Measurements from ENCODE around the gene ZNF207.

Gene ZNF207

DNA sequence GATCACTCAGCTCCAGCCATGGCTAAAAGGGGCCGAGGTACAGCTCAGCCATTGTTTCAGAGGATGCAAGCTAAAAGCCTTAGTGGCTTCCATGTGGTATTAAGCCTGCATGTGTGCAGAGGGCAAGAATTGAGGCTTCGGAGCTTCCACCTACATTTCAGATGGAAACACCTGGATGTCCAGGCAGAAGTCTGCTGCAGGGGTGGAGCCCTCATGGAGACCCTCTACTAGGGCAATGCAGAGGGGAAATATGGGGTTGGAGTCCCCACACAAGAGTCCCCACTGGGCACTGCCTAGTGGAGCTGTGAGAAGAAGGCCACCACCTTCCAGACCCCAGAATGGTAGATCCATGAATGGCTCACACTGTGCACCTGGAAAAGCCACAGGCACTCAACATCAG, 79.6 kb downstream of the ZNF207 start (continued):
- TF ChIP-seq, protein P1, sequence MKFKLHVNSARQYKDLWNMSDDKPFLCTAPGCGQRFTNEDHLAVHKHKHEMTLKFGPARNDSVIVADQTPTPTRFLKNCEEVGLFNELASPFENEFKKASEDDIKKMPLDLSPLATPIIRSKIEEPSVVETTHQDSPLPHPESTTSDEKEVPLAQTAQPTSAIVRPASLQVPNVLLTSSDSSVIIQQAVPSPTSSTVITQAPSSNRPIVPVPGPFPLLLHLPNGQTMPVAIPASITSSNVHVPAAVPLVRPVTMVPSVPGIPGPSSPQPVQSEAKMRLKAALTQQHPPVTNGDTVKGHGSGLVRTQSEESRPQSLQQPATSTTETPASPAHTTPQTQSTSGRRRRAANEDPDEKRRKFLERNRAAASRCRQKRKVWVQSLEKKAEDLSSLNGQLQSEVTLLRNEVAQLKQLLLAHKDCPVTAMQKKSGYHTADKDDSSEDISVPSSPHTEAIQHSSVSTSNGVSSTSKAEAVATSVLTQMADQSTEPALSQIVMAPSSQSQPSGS (tag by site-specific recombination; IDR thresholded peaks at IDR 0.05; ENCODE audit: low read depth): no peak
- TF ChIP-seq ZNF221 (tag by site-specific recombination; IDR thresholded peaks at IDR 0.05; ENCODE audit: borderline replicate concordance): no peak
- TF ChIP-seq, protein P2, sequence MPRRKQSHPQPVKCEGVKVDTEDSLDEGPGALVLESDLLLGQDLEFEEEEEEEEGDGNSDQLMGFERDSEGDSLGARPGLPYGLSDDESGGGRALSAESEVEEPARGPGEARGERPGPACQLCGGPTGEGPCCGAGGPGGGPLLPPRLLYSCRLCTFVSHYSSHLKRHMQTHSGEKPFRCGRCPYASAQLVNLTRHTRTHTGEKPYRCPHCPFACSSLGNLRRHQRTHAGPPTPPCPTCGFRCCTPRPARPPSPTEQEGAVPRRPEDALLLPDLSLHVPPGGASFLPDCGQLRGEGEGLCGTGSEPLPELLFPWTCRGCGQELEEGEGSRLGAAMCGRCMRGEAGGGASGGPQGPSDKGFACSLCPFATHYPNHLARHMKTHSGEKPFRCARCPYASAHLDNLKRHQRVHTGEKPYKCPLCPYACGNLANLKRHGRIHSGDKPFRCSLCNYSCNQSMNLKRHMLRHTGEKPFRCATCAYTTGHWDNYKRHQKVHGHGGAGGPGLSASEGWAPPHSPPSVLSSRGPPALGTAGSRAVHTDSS (tag by site-specific recombination; IDR thresholded peaks at IDR 0.05): no peak
- peak; percentile 47; the same call in 1 of the 2 replicates for TF ChIP-seq ZNF626 (tag by site-specific recombination; IDR thresholded peaks at IDR 0.05)
- no peak for TF ChIP-seq KLF7 (tag by site-specific recombination; IDR thresholded peaks at IDR 0.05; ENCODE audit: borderline replicate concordance)
- TF ChIP-seq, protein P3, sequence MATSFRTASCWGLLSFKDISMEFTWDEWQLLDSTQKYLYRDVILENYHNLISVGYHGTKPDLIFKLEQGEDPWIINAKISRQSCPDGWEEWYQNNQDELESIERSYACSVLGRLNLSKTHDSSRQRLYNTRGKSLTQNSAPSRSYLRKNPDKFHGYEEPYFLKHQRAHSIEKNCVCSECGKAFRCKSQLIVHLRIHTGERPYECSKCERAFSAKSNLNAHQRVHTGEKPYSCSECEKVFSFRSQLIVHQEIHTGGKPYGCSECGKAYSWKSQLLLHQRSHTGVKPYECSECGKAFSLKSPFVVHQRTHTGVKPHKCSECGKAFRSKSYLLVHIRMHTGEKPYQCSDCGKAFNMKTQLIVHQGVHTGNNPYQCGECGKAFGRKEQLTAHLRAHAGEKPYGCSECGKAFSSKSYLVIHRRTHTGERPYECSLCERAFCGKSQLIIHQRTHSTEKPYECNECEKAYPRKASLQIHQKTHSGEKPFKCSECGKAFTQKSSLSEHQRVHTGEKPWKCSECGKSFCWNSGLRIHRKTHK (tag by site-specific recombination; IDR thresholded peaks at IDR 0.05): peak; percentile 23; the same call in 1 of the 2 replicates
- TF ChIP-seq SETDB1 (IDR thresholded peaks at IDR 0.05; ENCODE audit: insufficient read length, low read length): peak; percentile 95
- TF ChIP-seq ZNF473 (tag by site-specific recombination; IDR thresholded peaks at IDR 0.05): no peak
- TF ChIP-seq MZF1 (tag by site-specific recombination; IDR thresholded peaks at IDR 0.05; ENCODE audit: borderline replicate concordance): no peak
